Gastroesophageal sphincter (tissue), 4 donors: ENCODE results near the gene DNAL4. TPM values are rescaled to one million over a fixed set of nuclear protein-coding genes. Genes with fewer than 3 reads are reported as not detected.

ENCODE experiments used
- ATAC-seq: fragments of 150-250 bp; one replicate; pipeline ENCODE4 v1.9.1; 2016; ENCODE audit warnings: mild to moderate bottlenecking, moderate library complexity
- H3K27ac ChIP-seq, 4 donors: fragments of 200-600 bp; sonication (generic) in 3 of 4; 1 replicate in 3 of 4; 2 replicates in 1 of 4; pipeline ENCODE4 v1.5.1; 2016 to 2019
- H3K27me3 ChIP-seq: fragments of 200-600 bp; sonication (generic); one replicate; pipeline ENCODE4 v1.5.1; 2019
- H3K36me3 ChIP-seq, 2 donors: fragments of 200-600 bp; sonication (generic); one replicate each; pipeline ENCODE4 v1.5.1; 2019; ENCODE audit warnings: control low read depth in 1 of 2
- H3K4me1 ChIP-seq, 3 donors: fragments of 200-600 bp; sonication (generic); 1 replicate in 2 of 3; 2 replicates in 1 of 3; pipeline ENCODE4 v1.5.1; 2016 to 2019; ENCODE audit warnings: control low read depth in 2 of 3
- H3K4me3 ChIP-seq, 2 donors: fragments of 200-600 bp; sonication (generic); one replicate each; pipeline ENCODE4 v1.5.1; 2019; ENCODE audit warnings: mild to moderate bottlenecking in 1 of 2, moderate library complexity in 1 of 2
- H3K9me3 ChIP-seq, 3 donors: fragments of 200-600 bp; sonication (generic); one replicate each; pipeline ENCODE4 v1.5.1; 2017 to 2019; ENCODE audit warnings: control low read depth in 2 of 3
- EP300 ChIP-seq: sonication (generic); formaldehyde crosslinking; IDR thresholded peaks from one replicate; pipeline ENCODE4 v1.6.1; 2017; ENCODE audit warnings: antibody characterized with exemption, mild to moderate bottlenecking
- POLR2A ChIP-seq, 2 donors: fragments of 450-650 bp; IDR thresholded peaks; one replicate each; pipeline ENCODE4 v1.6.1; 2017; ENCODE audit warnings: antibody characterized with exemption in 2 of 2, mild to moderate bottlenecking in 2 of 2, moderate library complexity in 1 of 2
- POLR2AphosphoS5 ChIP-seq: sonication (generic); formaldehyde crosslinking; IDR thresholded peaks from one replicate; pipeline ENCODE4 v1.6.1; 2017; ENCODE audit warnings: antibody characterized with exemption
- WGBS, 2 donors: methylation state at CpG; one replicate each; pipeline ENCODE4 v1.1.5; 2018; ENCODE audit warnings: low coverage in 1 of 2; 5-methylcytosine and 5-hydroxymethylcytosine counted together
- total RNA-seq, 4 donors: library from RNA; depleted of rRNA; stranded (reverse); fragments of >200 nt; gene quantifications; one replicate each; pipeline ENCODE4 v1.1.0, GENCODE V29; 2016
- TF ChIP-seq, protein P1 (sequence below), 4 experiments: fragments of 200-600 bp in 2 of 4; fragments of 450-650 bp in 2 of 4; sonication (generic) in 1 of 4; IDR thresholded peaks; one replicate each; pipeline ENCODE4 v1.5.1; 2017 to 2019; ENCODE audit warnings: antibody characterized with exemption in 4 of 4, mild to moderate bottlenecking in 2 of 4, moderate library complexity in 2 of 4

The DNAL4 gene
- total RNA-seq, 4 donors from 2014 or later: 10.0 to 16.1 (median 14.6) TPM

GRCh38 chr22:38761202-38762162 lies 32.5 kb downstream of the DNAL4 start:
- H3K4me1 ChIP-seq: peaks cover 0 to 15% (median 6%) of the 10 kb centered on the region in 3 donors
- 86 to 90% methylated on average over 6 to 7 of the region's 20 CpGs for WGBS, 2 donors
- no peak for TF ChIP-seq POLR2AphosphoS5
- no peak for TF ChIP-seq POLR2A (IDR thresholded peaks at IDR 0.05)
- TF ChIP-seq EP300: no peak
- TF ChIP-seq, protein P1, sequence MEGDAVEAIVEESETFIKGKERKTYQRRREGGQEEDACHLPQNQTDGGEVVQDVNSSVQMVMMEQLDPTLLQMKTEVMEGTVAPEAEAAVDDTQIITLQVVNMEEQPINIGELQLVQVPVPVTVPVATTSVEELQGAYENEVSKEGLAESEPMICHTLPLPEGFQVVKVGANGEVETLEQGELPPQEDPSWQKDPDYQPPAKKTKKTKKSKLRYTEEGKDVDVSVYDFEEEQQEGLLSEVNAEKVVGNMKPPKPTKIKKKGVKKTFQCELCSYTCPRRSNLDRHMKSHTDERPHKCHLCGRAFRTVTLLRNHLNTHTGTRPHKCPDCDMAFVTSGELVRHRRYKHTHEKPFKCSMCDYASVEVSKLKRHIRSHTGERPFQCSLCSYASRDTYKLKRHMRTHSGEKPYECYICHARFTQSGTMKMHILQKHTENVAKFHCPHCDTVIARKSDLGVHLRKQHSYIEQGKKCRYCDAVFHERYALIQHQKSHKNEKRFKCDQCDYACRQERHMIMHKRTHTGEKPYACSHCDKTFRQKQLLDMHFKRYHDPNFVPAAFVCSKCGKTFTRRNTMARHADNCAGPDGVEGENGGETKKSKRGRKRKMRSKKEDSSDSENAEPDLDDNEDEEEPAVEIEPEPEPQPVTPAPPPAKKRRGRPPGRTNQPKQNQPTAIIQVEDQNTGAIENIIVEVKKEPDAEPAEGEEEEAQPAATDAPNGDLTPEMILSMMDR (IDR thresholded peaks at IDR 0.05): no peak
- H3K27ac ChIP-seq: no peak overlapping the region
- ATAC-seq: no peak
- H3K4me3 ChIP-seq: no peak overlapping the region
- H3K27me3 ChIP-seq: no peaks in the 10 kb centered on the region
- H3K9me3 ChIP-seq: no peaks in the 10 kb centered on the region
- no peaks in the 10 kb centered on the region for H3K36me3 ChIP-seq

GRCh38 chr22:38760477-38761201 lies 33.3 kb downstream of the DNAL4 start:
- peaks cover 0 to 15% (median 11%) of the 10 kb centered on the region in 3 donors for H3K4me1 ChIP-seq
- no peak overlapping the region for H3K27ac ChIP-seq
- 40% methylated on average over 1 of the region's 12 CpGs; no CpG with 5 or more reads in 1 of the 2 donors for WGBS, 2 donors
- no peak overlapping the region for H3K4me3 ChIP-seq
- no peak for TF ChIP-seq POLR2A (IDR thresholded peaks at IDR 0.05)
- no peak for TF ChIP-seq POLR2AphosphoS5
- TF ChIP-seq, protein P1 (IDR thresholded peaks at IDR 0.05): no peak
- no peak for TF ChIP-seq EP300
- H3K27me3 ChIP-seq: no peaks in the 10 kb centered on the region
- H3K9me3 ChIP-seq: no peaks in the 10 kb centered on the region
- H3K36me3 ChIP-seq: no peaks in the 10 kb centered on the region
- ATAC-seq: no peak

DNA sequence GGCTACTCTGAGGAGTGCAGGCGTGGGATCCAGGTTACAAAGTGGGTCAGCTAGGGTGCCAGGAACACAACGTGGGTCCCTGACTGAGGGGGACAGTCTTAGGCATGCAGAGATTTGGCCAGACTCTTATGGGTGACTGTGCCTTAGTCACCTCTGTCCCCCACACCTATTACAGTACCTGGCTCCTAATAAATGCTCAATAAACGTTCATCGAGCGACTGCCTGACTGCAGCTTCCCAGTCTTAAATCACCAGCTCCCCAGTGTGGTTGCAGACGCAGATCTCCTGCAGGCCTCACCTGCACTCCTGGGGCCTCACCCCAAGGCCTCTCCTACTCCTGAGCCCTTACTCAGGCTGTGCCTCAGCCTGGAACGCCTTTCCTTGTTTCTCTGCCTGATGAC lies 34.9 kb downstream of the DNAL4 start:
- Histone ChIP-seq H3K27ac (no peak overlapping the region), H3K4me1 (peaks cover 0 to 19% (median 12%) of the 10 kb centered on the region in 3 donors), H3K36me3 (no peaks in the 10 kb centered on the region), H3K9me3 (no peaks in the 10 kb centered on the region), H3K4me3 (no peak overlapping the region), H3K27me3 (no peaks in the 10 kb centered on the region)
- WGBS, 2 donors: 89 to 90% methylated on average over 2 to 6 of the region's 7 CpGs
- ATAC-seq: no peak
- TF ChIP-seq EP300: no peak
- TF ChIP-seq POLR2A (IDR thresholded peaks at IDR 0.05): no peak
- no peak for TF ChIP-seq POLR2AphosphoS5
- TF ChIP-seq, protein P1 (IDR thresholded peaks at IDR 0.05): no peak

DNA sequence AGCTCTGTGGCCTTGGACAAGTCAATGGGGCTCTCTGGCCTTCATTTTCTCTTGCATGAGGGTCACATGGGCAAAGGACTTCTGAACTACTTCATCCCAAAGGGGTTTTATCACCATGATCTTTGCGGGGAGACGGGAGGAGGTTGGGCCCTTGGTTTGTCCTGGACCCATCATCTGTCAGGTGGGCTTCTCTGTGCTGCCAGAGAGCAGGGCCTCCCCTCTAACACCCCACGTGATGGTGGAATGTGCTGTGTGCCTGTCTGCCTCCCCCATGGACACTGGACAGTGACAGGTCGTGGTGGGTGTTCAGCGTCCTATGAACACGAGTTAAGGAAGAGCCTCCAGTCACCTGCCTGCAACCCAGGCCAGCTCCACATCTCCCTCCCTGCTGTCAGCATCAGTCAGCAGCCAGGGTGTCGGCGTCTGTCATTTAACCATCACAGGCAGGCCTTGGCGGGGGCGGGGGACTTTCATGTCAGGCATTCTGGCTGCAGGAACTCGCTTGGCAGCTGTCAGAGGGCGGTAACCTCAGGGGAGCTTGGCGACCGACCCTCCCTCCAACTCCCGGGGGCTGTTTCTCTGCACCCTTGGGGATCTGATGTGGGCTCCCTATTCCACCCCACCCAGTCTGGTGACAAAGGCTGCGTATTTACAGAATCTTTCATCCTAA lies 35.5 kb downstream of the DNAL4 start:
- no peak for ATAC-seq
- TF ChIP-seq EP300 (no peak), POLR2A (IDR thresholded peaks at IDR 0.05) (no peak), POLR2AphosphoS5 (no peak)
- TF ChIP-seq, protein P1 (IDR thresholded peaks at IDR 0.05): no peak
- WGBS, 2 donors: 90% methylated on average over 2 of the region's 16 CpGs; no CpG with 5 or more reads in 1 of the 2 donors

More for the DNA sequence above, 35.5 kb downstream of the DNAL4 start:
- no peaks in the 10 kb centered on the region for H3K9me3 ChIP-seq
- no peaks in the 10 kb centered on the region for H3K27me3 ChIP-seq
- H3K4me1 ChIP-seq: peaks cover 4 to 25% (median 18%) of the 10 kb centered on the region in 3 donors
- H3K4me3 ChIP-seq: no peak overlapping the region
- peaks cover 0 to 3% of the 10 kb centered on the region in 2 donors for H3K36me3 ChIP-seq
- H3K27ac ChIP-seq: no peak overlapping the region
